HG02884 (cell line): Measurements from ENCODE around the gene LRRIQ4.
A peak's percentile ranks its signal among the peaks of the same experiment; 100 is the strongest.

Experiments used
- ATAC-seq: cut with Tn5 transposase; IDR thresholded peaks from one replicate; pipeline ENCODE4 v1.9.1; 2021; ENCODE audit warnings: mild to moderate bottlenecking, moderate library complexity; ENCODE audit not compliant: unreplicated experiment

The LRRIQ4 gene

GRCh38 chr3:169812332-169813235 is at the start of gene LRRIQ4, which contains the start of gene LRRC34:
LRRIQ4 (plus strand) TSS chr3:169812870; CDS start chr3:169821922, 9,052 bp downstream.
LRRC34 (minus strand) TSS chr3:169812904; CDS start chr3:169812548, 356 bp downstream.
- ATAC-seq = peak; percentile 60

GRCh38 chr3:169764312-169764881 is 48.3 kb upstream of the LRRIQ4 start:
- ATAC-seq = peak; percentile 38

- ATAC-seq = peak; percentile 69
These were observed 47.6 kb upstream of the LRRIQ4 start, which contains the start of gene TERC for GRCh38 chr3:169764882-169765612. TERC (minus strand) TSS chr3:169765060.

DNA sequence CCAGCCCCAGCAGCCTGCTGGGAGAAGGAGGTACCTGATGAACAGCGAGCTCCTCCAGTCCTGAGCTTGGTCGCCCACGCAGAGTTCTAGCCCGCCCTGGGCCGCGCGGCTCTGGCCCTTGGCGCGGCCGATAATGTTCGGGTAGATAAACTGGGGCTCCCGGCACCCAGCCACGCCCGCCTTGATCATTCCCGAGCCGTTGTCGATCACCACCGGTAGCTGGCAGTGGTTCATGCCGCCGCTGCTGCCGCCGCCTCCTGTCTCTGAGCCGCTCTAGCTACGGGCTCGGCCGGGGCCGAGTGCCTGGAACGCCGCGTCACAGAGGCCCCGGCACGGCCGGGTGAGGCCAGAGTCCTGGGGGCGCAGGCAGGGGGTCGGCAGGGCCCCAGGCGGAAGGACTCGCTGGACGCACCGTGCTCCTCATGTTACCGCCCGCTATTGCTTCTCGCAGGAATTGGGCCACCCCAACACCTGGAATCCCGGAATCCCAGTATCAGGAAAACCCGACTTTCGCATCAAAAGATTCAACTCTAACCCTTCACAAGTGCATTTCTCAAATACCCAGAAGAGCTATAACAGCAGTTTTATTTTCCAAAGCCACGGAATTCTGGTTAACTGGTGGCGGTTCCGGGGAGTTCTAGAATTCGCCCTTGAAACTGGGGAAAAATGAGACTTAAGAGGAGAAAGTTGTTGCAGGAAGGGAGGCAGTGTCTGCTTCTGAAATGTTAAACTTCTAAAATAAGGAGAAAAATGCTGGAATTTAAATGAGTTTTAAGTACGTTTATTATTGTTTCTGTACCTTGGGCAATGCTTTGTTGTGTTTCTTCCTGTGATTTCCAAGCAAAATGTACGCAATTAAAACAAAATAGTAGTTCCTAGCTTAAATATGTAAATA is 43.1 kb upstream of the LRRIQ4 start, which contains the start of gene ACTRT3:
Gene ACTRT3 (minus strand): TSS at position 275 of the 895 bp plus-strand sequence. CDS start 41 bp downstream, at position 234.
- ATAC-seq = peak; percentile 20

- ATAC-seq = no peak
These were observed 41.0 kb upstream of the LRRIQ4 start for GRCh38 chr3:169771497-169772304.

GRCh38 chr3:169772305-169772896 is 40.3 kb upstream of the LRRIQ4 start:
- peak; percentile 18 for ATAC-seq

DNA sequence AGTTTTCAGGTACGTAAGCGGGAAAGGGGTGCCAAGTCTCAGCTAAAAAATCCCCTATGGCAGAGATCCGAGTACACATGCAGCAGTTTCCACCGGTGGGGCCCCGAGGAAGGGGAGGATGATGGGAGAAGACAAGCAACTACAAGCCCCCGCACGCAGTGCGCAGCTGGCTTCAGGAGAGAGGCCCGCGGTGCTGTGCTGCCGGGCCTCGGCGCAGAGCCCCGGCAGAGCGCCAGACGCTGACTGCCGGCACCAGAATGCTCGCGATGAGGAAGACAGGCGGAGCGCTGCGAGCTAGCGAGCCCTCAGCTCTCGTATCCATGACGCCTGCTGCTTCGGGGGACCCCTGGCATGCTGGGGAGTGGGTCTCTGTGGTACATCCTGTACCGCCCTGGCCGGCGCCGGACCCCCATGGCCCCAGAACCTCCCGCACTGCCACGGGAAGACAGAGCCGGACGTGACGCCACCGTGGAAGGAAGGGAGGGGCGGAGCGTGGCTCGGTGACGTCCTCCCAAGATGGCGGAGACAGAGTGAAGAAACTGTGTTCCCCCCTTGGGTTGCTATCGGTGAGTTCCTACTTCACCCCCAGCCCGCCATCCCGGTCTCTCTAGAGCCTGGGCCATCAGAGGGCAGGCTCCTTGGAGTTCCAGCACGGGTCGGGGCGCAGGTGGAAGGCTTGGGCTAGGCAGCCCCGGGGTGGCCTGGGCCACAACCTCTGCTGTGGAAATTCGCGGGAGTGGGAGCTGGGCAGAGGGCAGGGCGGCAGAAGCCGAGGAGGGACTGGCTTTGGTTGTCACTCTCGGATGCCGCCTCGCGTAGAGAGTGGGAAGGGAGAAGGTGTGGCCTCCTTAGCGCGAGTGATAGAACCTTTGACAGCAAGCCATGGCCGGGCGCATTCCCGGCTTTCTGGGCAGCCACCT is 39.5 kb upstream of the LRRIQ4 start, which contains the start of gene MYNN:
Gene MYNN (plus strand): TSS at position 500 of the 920 bp plus-strand sequence. CDS start 900 bp downstream, outside the sequence.
- ATAC-seq = peak; percentile 74

GRCh38 chr3:169774186-169774585 is 38.5 kb upstream of the LRRIQ4 start:
- no peak for ATAC-seq

DNA sequence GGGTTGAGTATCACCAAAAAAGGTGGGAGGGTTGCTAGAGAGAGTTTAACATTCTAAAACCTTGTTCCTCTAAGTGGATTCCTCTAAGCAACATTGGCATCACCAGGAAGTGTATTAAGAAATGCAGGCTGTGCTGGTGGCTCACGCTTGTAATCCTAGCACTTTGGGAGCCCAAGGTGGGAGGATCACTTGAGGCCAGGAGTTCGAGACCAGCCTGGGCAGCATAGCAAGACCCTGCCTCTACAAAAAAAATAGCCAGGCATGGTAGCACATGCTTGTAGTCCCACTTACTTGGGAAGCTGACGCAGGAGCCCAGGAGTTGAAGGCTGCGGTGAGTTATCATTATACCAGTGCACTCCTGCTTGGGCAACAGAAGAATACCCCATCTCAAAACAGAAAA is 34.8 kb upstream of the LRRIQ4 start:
- no peak for ATAC-seq

DNA sequence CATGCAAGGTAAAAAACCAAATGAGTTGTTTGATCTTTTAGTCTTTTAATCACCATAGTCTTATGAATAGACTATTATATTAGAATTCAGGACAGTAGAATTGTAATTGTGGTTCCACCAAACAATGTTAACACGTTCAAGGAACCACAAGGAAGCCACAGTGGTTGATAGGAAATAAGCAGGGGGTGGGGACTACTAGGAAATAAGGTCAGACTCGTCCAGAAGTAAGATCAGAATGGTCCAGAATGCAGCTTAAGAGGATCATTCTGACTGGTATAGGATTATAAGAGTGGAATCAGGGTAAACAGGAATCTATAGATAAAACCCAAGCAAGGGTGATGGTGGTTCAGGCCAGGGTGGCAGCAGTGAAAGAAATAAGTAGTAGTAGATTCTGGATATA is 31.9 kb upstream of the LRRIQ4 start:
- ATAC-seq = no peak

DNA sequence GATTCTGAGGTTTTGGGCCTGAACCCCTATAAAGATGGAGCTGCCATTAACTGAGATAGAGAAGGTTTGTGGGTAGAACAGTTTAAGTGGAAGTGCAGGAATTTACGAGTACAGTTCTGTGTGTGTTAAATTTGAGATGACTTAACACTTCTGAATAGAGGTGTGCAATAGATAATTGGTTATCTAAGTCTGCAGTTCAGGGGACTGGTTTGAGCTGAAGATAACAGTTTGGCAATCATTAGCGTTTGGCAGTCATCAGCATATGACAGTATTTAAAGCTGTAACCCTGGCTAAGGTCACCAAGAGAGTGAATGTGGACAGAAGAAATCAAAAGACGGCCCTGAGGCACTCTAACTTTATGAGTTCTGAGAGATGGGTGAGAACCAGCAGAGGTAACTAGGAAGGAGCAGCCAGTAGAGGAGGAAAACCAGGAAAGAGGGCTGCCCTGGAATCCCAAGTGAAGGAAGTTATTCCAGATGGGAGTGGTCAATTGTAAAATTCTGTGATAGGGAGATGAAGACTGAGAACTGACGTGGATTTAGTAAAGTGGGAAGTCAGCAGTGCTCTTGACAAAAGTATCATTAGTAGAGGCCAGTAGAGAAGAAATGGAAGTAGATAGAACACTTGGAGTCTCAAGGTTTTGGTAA is 31.3 kb upstream of the LRRIQ4 start:
- ATAC-seq = no peak

DNA sequence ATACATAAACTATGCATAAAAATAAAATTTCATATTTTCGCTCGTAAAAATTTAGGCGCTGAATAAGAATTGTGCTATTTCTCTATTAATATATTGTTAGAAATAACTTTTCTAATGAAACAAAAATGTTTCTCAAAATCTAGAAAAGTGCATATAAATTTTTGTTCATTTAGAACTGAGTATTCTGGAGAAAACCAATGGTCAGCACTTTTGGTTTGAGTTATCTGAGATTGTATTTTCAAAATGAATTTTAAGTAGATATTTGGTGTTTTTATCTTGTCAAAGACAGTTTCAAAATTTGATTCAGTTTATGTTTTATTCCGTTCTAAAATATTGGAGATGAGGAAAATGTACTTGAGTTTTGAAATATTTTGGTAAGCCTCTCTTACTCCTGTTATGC is 25.6 kb upstream of the LRRIQ4 start:
- ATAC-seq = no peak

DNA sequence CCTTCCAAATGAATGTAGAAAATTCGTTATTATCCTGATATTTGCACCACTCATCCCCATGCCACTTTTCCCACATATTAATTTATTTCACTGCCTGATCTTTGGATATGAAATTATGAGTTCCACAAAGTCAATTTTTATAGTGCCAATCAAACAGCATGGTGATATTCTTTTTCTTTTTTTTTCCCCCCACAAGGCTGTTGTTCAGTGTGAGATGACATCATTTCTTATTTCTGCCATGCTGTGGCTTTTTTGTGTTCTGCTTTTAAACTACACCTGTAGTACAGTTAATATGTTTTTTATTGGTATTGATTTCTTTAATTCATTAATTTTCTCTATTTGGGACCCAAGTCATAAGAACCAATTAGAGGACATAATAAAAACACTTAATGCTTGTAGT is 24.9 kb upstream of the LRRIQ4 start:
- no peak for ATAC-seq

DNA sequence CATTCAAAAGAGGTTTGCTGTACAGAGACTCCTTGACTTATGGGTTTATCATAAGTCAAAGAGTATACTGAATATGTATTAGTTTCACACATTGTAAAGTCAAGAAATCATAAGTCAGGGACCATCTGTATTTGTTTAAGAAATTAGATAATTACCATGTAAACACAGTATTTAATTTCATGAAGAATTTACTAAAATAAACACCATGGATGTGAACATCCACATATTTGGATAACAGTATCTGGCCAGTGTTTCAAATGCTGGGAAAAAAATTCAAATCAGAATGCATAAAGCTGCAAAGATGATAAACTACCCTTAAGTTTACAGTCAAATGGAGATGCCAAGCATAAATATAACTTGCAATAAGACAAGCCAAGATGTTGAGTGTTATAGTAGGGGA is 22.5 kb upstream of the LRRIQ4 start:
- ATAC-seq = no peak

- no peak for ATAC-seq
These were observed 21.8 kb upstream of the LRRIQ4 start for GRCh38 chr3:169790687-169791429.

- no peak for ATAC-seq
These were observed 20.3 kb upstream of the LRRIQ4 start for GRCh38 chr3:169792359-169792758.

DNA sequence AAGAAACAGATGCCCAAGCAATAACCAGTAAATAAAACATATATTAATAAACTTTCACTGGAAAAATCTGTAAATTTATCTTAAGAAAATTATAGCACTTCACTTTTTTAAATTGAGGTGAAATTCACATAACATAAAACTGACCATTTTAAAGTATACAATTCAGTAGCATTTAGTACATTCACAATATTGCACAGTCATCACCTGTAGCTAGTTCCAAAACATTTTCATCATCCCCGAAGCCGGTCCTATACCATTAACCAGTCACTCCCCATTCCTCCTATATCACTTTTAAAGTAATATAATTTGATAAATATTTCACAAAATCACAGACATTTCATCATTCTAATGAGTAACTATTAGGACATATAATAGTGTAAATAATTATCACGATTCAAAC is 8.0 kb upstream of the LRRIQ4 start:
- ATAC-seq = no peak
